ENCODE measurements around the gene KAT7.

Gene KAT7

GRCh38 chr17:49825645-49826044, 37.2 kb downstream of the KAT7 start:
- TF ChIP-seq CTCF (IDR thresholded peaks at IDR 0.05), result no peak

GRCh38 chr17:49829026-49829425, 40.5 kb downstream of the KAT7 start:
- TF ChIP-seq CTCF (IDR thresholded peaks at IDR 0.05), result no peak

GRCh38 chr17:49830605-49831004, 42.1 kb downstream of the KAT7 start:
- TF ChIP-seq CTCF (IDR thresholded peaks at IDR 0.05), result no peak

GRCh38 chr17:49832840-49833599, 44.5 kb downstream of the KAT7 start:
- TF ChIP-seq CTCF (IDR thresholded peaks at IDR 0.05), result no peak

- TF ChIP-seq CTCF (IDR thresholded peaks at IDR 0.05), result no peak
Measured at GRCh38 chr17:49834118-49834743, 45.8 kb downstream of the KAT7 start.

- TF ChIP-seq CTCF (IDR thresholded peaks at IDR 0.05), result no peak
Measured at GRCh38 chr17:49835472-49835871, 47.0 kb downstream of the KAT7 start.

GRCh38 chr17:49836111-49837030, 47.9 kb downstream of the KAT7 start:
- TF ChIP-seq CTCF (IDR thresholded peaks at IDR 0.05), result no peak

Data from LNCAP (cell line).